Adrenal gland (tissue), 12 donors: ENCODE data around the gene MOV10. TPM values are rescaled to one million over a fixed set of nuclear protein-coding genes. Genes with fewer than 3 reads are reported as not detected.
A peak's percentile ranks its signal among the peaks of the same experiment; 100 is the strongest.

Source experiments
- DNase-seq, 7 donors: peaks; one replicate each; pipeline ENCODE4 v3.0.0-alpha.2; 2019 to 2020
- H3K27ac ChIP-seq, 5 donors: fragments of 200-600 bp; sonication (generic) in 4 of 5; 1 replicate in 3 of 5; 2 replicates in 2 of 5; pipeline versions ENCODE4 v1.5.1 to v1.8.0; 2016 to 2020; ENCODE audit warnings: mild to moderate bottlenecking in 1 of 5
- H3K27me3 ChIP-seq: fragments of 200-600 bp; 2 replicates; pipeline ENCODE4 v1.8.0; 2021
- H3K36me3 ChIP-seq, 2 donors: fragments of 200-600 bp; replicated peaks in 1 of 2; 1 replicate in 1 of 2; 2 replicates in 1 of 2; pipeline versions ENCODE4 v1.5.1 to v1.8.0; 2018 to 2022
- H3K4me1 ChIP-seq, 2 donors: fragments of 200-600 bp; replicated peaks in 1 of 2; 1 replicate in 1 of 2; 2 replicates in 1 of 2; pipeline versions ENCODE4 v1.5.1 to v1.8.0; 2018 to 2021
- H3K4me3 ChIP-seq, 4 donors: fragments of 200-600 bp; sonication (generic) in 3 of 4; one replicate each; pipeline ENCODE4 v1.5.1; 2016 to 2018
- H3K9me3 ChIP-seq, 3 donors: fragments of 200-600 bp; sonication (generic) in 1 of 3; replicated peaks in 1 of 3; 1 replicate in 2 of 3; 2 replicates in 1 of 3; pipeline versions ENCODE4 v1.5.1 to v1.8.0; 2016 to 2021
- CTCF ChIP-seq, 6 experiments: fragments of 450-650 bp in 4 of 6; fragments of 200-600 bp in 2 of 6; sonication (generic) in 1 of 6; IDR thresholded peaks; 1 replicate in 5 of 6; 2 replicates in 1 of 6; pipeline versions ENCODE4 v1.5.1 to v1.8.0; 2016 to 2021; ENCODE audit warnings: antibody characterized with exemption in 6 of 6, mild to moderate bottlenecking in 2 of 6, moderate library complexity in 1 of 6
- POLR2A ChIP-seq, 2 donors: fragments of 450-650 bp; IDR thresholded peaks; one replicate each; pipeline ENCODE4 v1.6.1; 2017; ENCODE audit warnings: antibody characterized with exemption in 2 of 2, mild to moderate bottlenecking in 2 of 2, moderate library complexity in 1 of 2
- WGBS, 4 donors: extraction: QIAGEN DNeasy Blood & Tissue Kit in 2 of 4; methylation state at CpG; one replicate each; pipeline versions ENCODE4 v1.1.5 to v1.1.7; 2013 to 2017; 5-methylcytosine and 5-hydroxymethylcytosine counted together
- intact Hi-C, 2 donors: fragments of 100-400 bp; cut with DNase I; formaldehyde crosslinking; loops; one replicate each; pipeline versions ENCODE4 v1.14.1 to v1.15.0; 2022 to 2023
- polyA plus RNA-seq, 3 donors: library from polyadenylated mRNA; stranded (reverse); fragments of 200-250 nt in 2 of 3; fragments of 350-450 nt in 1 of 3; fragmentation: Illumina TruSeq in 1 of 3; extraction: RNeasy Lipid Tissue Mini Kit (QIAGEN cat#74804) in 1 of 3; gene quantifications; one replicate each; pipeline ENCODE4 v1.2.3, GENCODE V29; 2013 to 2014
- total RNA-seq, 9 donors: library from RNA; depleted of rRNA in 4 of 9; stranded (reverse); fragments of >200 nt in 4 of 9; fragments of 120-200 nt in 1 of 9; fragmentation: NEBNext Ultra II Directional in 1 of 9; extraction: Animal tissue kit (Norgen Biotek cat#: 25700) in 1 of 9; gene quantifications; one replicate each; pipeline versions ENCODE4 v1.1.0 to v1.2.4, GENCODE V29; 2013 to 2023
- donor health status: healthy with polysubstance abuse.
- donor health status: Bipolar disorder and iron deficiency.
- donor health status: DM: yes; HTN: yes; CAD: no.
- donor health status: DM: no; HTN: no; CAD: no.
- donor health status: DM: no; HTN: no; CAD: no.
- donor health status: DM: yes; HTN: yes; CAD: no.

Gene MOV10
- total and polyA plus RNA-seq, 12 donors = 39.1 to 372 (median 70.5) TPM

- intact Hi-C loops = no loop called here
- Histone ChIP-seq H3K9me3 (no peaks in the 10 kb centered on the region), H3K4me3 (no peak overlapping the region), H3K36me3 (no peaks in the 10 kb centered on the region), H3K27me3 (no peaks in the 10 kb centered on the region), H3K27ac (no peak overlapping the region), H3K4me1 (peaks cover 20 to 59% of the 10 kb centered on the region in 2 donors)
- DNase-seq = no peak
- no peak for TF ChIP-seq POLR2A (IDR thresholded peaks at IDR 0.05)
- TF ChIP-seq CTCF (IDR thresholded peaks at IDR 0.05) = no peak
These were observed 40.1 kb upstream of the MOV10 start for GRCh38 chr1:112634367-112634766.

GRCh38 chr1:112636056-112636455 lies 38.4 kb upstream of the MOV10 start:
- no peaks in the 10 kb centered on the region for H3K9me3 ChIP-seq
- DNase-seq = no peak
- 61 to 70% (median 65%) methylated on average over 2 of the region's 2 CpGs for WGBS, 4 donors
- no peak for TF ChIP-seq POLR2A (IDR thresholded peaks at IDR 0.05)
- no peak for TF ChIP-seq CTCF (IDR thresholded peaks at IDR 0.05)
- no peak overlapping the region for H3K4me3 ChIP-seq
- no peaks in the 10 kb centered on the region for H3K36me3 ChIP-seq
- H3K4me1 ChIP-seq = peaks cover 20 to 59% of the 10 kb centered on the region in 2 donors
- intact Hi-C loops = no loop called here
- no peaks in the 10 kb centered on the region for H3K27me3 ChIP-seq
- H3K27ac ChIP-seq = peak overlapping the region in 2 of 5 donors; percentile 18 to 59

- Histone ChIP-seq H3K4me1 (peaks cover 20 to 59% of the 10 kb centered on the region in 2 donors), H3K27ac (peak overlapping the region in 4 of 5 donors; percentile 24 to 72 (median 52)), H3K27me3 (no peaks in the 10 kb centered on the region), H3K4me3 (peak overlapping the region in 1 of 4 donors; percentile 19), H3K36me3 (no peaks in the 10 kb centered on the region), H3K9me3 (no peaks in the 10 kb centered on the region)
- no peak for DNase-seq
- TF ChIP-seq POLR2A (IDR thresholded peaks at IDR 0.05) (no peak), CTCF (IDR thresholded peaks at IDR 0.05) (no peak)
- intact Hi-C loops = no loop called here
These were observed 37.7 kb upstream of the MOV10 start for GRCh38 chr1:112636597-112637253.

GRCh38 chr1:112637254-112638109 lies 37.0 kb upstream of the MOV10 start:
- no peak for TF ChIP-seq POLR2A (IDR thresholded peaks at IDR 0.05)
- TF ChIP-seq CTCF (IDR thresholded peaks at IDR 0.05) = no peak
- intact Hi-C loops = no loop called here
- H3K9me3 ChIP-seq = no peaks in the 10 kb centered on the region
- H3K36me3 ChIP-seq = no peaks in the 10 kb centered on the region
- 74 to 80% (median 77%) methylated on average over 4 of the region's 4 CpGs for WGBS, 4 donors
- peaks cover 20 to 55% of the 10 kb centered on the region in 2 donors for H3K4me1 ChIP-seq
- no peaks in the 10 kb centered on the region for H3K27me3 ChIP-seq
- H3K4me3 ChIP-seq = peak overlapping the region in 1 of 4 donors; percentile 19
- peak overlapping the region in 4 of 5 donors; percentile 24 to 72 (median 52) for H3K27ac ChIP-seq
- no peak for DNase-seq
